GM18909 (cell line): ENCODE data around the gene ALKBH8.

Experiments
- ATAC-seq: cut with Tn5 transposase; IDR thresholded peaks from one replicate; pipeline ENCODE4 v1.9.1; 2021; ENCODE audit warnings: mild to moderate bottlenecking; ENCODE audit not compliant: unreplicated experiment, poor library complexity

The ALKBH8 gene

GRCh38 chr11:107453594-107454286 lies 111.8 kb downstream of the ALKBH8 start:
- ATAC-seq, result no peak
